SK-N-SH (cell line): ENCODE data around the gene CDC42. TPM values are rescaled to one million over a fixed set of nuclear protein-coding genes. Genes with fewer than 3 reads are reported as not detected.
A peak's percentile ranks its signal among the peaks of the same experiment; 100 is the strongest.

ENCODE experiments used
- CTCF ChIA-PET: fragments of 300-600, 350-600 bp; formaldehyde crosslinking; extraction: SDS; loops from one replicate; lab custom pipeline; 2021; lab: Yijun Ruan, JAX
- POLR2A ChIA-PET: fragments of 350-600 bp; sonication (Branson Sonifier 250); formaldehyde crosslinking; extraction: SDS; loops from one replicate; lab custom pipeline; 2020; ENCODE audit warnings: antibody characterized with exemption, inconsistent platforms; lab: Yijun Ruan, JAX
- DNase-seq: peaks from one replicate; pipeline ENCODE4 v3.0.0; 2012
- H2AFZ ChIP-seq: fragments of 200-600 bp; sonication (generic); 2 replicates; pipeline ENCODE4 v1.8.1; 2016; ENCODE audit warnings: antibody characterized with exemption, mild to moderate bottlenecking, low read depth
- H3F3A ChIP-seq: fragments of 200-600 bp; sonication (generic); replicated peaks from 2 replicates; pipeline ENCODE3; 2016; ENCODE audit warnings: antibody characterized with exemption, mild to moderate bottlenecking; ENCODE audit not compliant: insufficient read depth
- H3K27ac ChIP-seq, 2 experiments: fragments of 200-500 bp in 1 of 2; fragments of 200-600 bp in 1 of 2; sonication (Bioruptor generic) in 1 of 2; sonication (generic), shearing (Covaris generic) in 1 of 2; 2 replicates each; pipeline versions ENCODE4 v1.5.1 to v1.6.1; 2014 to 2016; ENCODE audit warnings: low read depth in 2 of 2, inconsistent platforms in 1 of 2, low read length in 1 of 2, mild to moderate bottlenecking in 1 of 2, mixed read lengths in 1 of 2
- H3K27me3 ChIP-seq: fragments of 200-600 bp; sonication (generic), shearing (Covaris generic); 2 replicates; pipeline ENCODE4 v1.6.1; 2016; ENCODE audit warnings: mixed run types; ENCODE audit not compliant: insufficient read depth
- H3K36me3 ChIP-seq, 2 experiments: fragments of 200-500 bp in 1 of 2; fragments of 200-600 bp in 1 of 2; sonication (Bioruptor generic) in 1 of 2; sonication (generic) in 1 of 2; replicated peaks in 1 of 2; 2 replicates each; pipeline versions ENCODE3 to v1.5.1; 2014 to 2016; ENCODE audit warnings: low read length in 1 of 2, mild to moderate bottlenecking in 1 of 2; ENCODE audit not compliant: insufficient read depth in 2 of 2, control insufficient read depth in 1 of 2
- H3K4me1 ChIP-seq, 2 experiments: fragments of 200-500 bp in 1 of 2; fragments of 200-600 bp in 1 of 2; sonication (Bioruptor generic) in 1 of 2; sonication (generic), shearing (Covaris generic) in 1 of 2; 2 replicates each; pipeline versions ENCODE4 v1.5.1 to v1.6.1; 2014 to 2016; ENCODE audit warnings: low read depth in 1 of 2, low read length in 1 of 2, mixed run types in 1 of 2; ENCODE audit not compliant: insufficient read depth in 2 of 2, control insufficient read depth in 1 of 2
- H3K4me2 ChIP-seq: fragments of 200-600 bp; sonication (generic), shearing (Covaris generic); 2 replicates; pipeline ENCODE4 v1.6.1; 2017; ENCODE audit warnings: mixed run types
- H3K4me3 ChIP-seq, 2 experiments: fragments of 200-500 bp in 1 of 2; fragments of 200-600 bp in 1 of 2; sonication (Bioruptor generic) in 1 of 2; sonication (generic), shearing (Covaris generic) in 1 of 2; 2 replicates each; pipeline versions ENCODE4 v1.5.1 to v1.8.1; 2014 to 2016; ENCODE audit warnings: low read depth in 2 of 2, inconsistent platforms in 1 of 2, low read length in 1 of 2, mild to moderate bottlenecking in 1 of 2, mixed read lengths in 1 of 2, moderate library complexity in 1 of 2
- H3K79me2 ChIP-seq: fragments of 200-600 bp; sonication (generic); 2 replicates; pipeline ENCODE4 v1.8.1; 2017; ENCODE audit warnings: mild to moderate bottlenecking; ENCODE audit not compliant: insufficient read depth
- H3K9ac ChIP-seq: fragments of 200-600 bp; sonication (generic); 2 replicates; pipeline ENCODE4 v1.6.1; 2017; ENCODE audit warnings: mixed run types
- H3K9me2 ChIP-seq: fragments of 200-600 bp; sonication (generic); 2 replicates; pipeline ENCODE4 v1.6.1; 2017; ENCODE audit warnings: mixed run types
- H3K9me3 ChIP-seq: fragments of 200-600 bp; sonication (generic); 2 replicates; pipeline ENCODE4 v1.6.1; 2017; ENCODE audit warnings: mixed run types, mild to moderate bottlenecking, moderate library complexity
- H4K20me1 ChIP-seq: fragments of 200-600 bp; sonication (generic); 2 replicates; pipeline ENCODE4 v1.6.1; 2017; ENCODE audit warnings: mild to moderate bottlenecking, mixed run types; ENCODE audit not compliant: insufficient read depth
- CHD2 ChIP-seq: fragments of 150-350 bp; IDR thresholded peaks from 2 replicates; pipeline ENCODE4 v1.6.1; 2018; ENCODE audit warnings: low read length; ENCODE audit not compliant: partially characterized antibody
- CTCF ChIP-seq: fragments of 200-600 bp; sonication (generic); IDR thresholded peaks from 2 replicates; pipeline ENCODE4 v1.6.1; 2017; ENCODE audit warnings: antibody characterized with exemption, mild to moderate bottlenecking, moderate library complexity
- FOXJ3 ChIP-seq: sonication (generic); formaldehyde crosslinking; IDR thresholded peaks from 2 replicates; pipeline ENCODE4 v1.5.1; 2020; ENCODE audit warnings: mild to moderate bottlenecking, missing genetic modification reagents
- GABPA ChIP-seq: IDR thresholded peaks from 2 replicates; pipeline ENCODE4 v1.4.0; 2012; ENCODE audit warnings: low read depth, mild to moderate bottlenecking
- GATA2 ChIP-seq: sonication (generic); formaldehyde crosslinking; IDR thresholded peaks from 2 replicates; pipeline ENCODE4 v1.5.0; 2020; ENCODE audit warnings: mild to moderate bottlenecking, missing genetic modification reagents
- JUND ChIP-seq: IDR thresholded peaks from 2 replicates; pipeline ENCODE4 v1.4.0; 2012
- MAX ChIP-seq: IDR thresholded peaks from 2 replicates; pipeline ENCODE4 v1.4.0; 2012; ENCODE audit warnings: low read depth
- MEF2A ChIP-seq: IDR thresholded peaks from 2 replicates; pipeline ENCODE4 v1.4.0; 2012; ENCODE audit warnings: low read depth, borderline replicate concordance
- MXI1 ChIP-seq: IDR thresholded peaks from 2 replicates; pipeline ENCODE4 v1.6.1; 2012; ENCODE audit warnings: mild to moderate bottlenecking, low read depth, low read length, improper control_type of control experiment
- NFIC ChIP-seq: IDR thresholded peaks from 2 replicates; pipeline ENCODE4 v1.4.0; 2012; ENCODE audit warnings: borderline replicate concordance
- PBX3 ChIP-seq: IDR thresholded peaks from 2 replicates; pipeline ENCODE4; 2012
- POLR2AphosphoS5 ChIP-seq: IDR thresholded peaks from 2 replicates; pipeline ENCODE4 v1.6.1; 2012; ENCODE audit warnings: low read depth, low read length
- RAD21 ChIP-seq: IDR thresholded peaks from 2 replicates; pipeline ENCODE4 v1.6.1; 2012; ENCODE audit warnings: mild to moderate bottlenecking, low read length
- REST ChIP-seq: IDR thresholded peaks from 2 replicates; pipeline ENCODE4 v1.6.1; 2012; ENCODE audit warnings: mild to moderate bottlenecking, low read depth, low read length, moderate library complexity
- SMC3 ChIP-seq: IDR thresholded peaks from 2 replicates; pipeline ENCODE4 v1.6.1; 2012; ENCODE audit warnings: low read depth, low read length, improper control_type of control experiment
- TCF12 ChIP-seq: IDR thresholded peaks from 2 replicates; pipeline ENCODE4 v1.4.0; 2012
- YY1 ChIP-seq: IDR thresholded peaks from 2 replicates; pipeline ENCODE4 v1.4.0; 2012; ENCODE audit warnings: low read depth, mild to moderate bottlenecking
- ZBTB33 ChIP-seq: IDR thresholded peaks from 2 replicates; pipeline ENCODE4 v1.4.0; 2012; ENCODE audit warnings: low read depth, borderline replicate concordance
- WGBS: methylation state at CpG from one replicate; pipeline ENCODE4 v1.1.6; 2017; ENCODE audit warnings: low lambda C conversion rate; 5-methylcytosine and 5-hydroxymethylcytosine counted together
- polyA plus RNA-seq, 3 experiments: library from polyadenylated mRNA; depleted of rRNA; stranded (reverse); fragments of >200 nt; gene quantifications; 2 replicates each; pipeline ENCODE4 v1.2.3, GENCODE V29; 2012

The CDC42 gene
- polyA plus RNA-seq, 1 of the 3 experiments (the other 2 are of a cell fraction), result 113 TPM

GRCh38 chr1:22105611-22106207 lies 53.2 kb downstream of the CDC42 start:
- 55% methylated on average over 5 of the region's 5 CpGs for WGBS
- no peaks in the 10 kb centered on the region for H3K9me2 ChIP-seq
- ChIA-PET CTCF (interaction anchor here (0.6 to 8.2 kb wide), 42 partner anchors 8 to 703 kb away, joined by 3 to 82 read pairs (median 4); partner anchors contain the start of gene CDC42), POLR2A (interaction anchor here (0.9 to 1.1 kb wide), 2 partner anchors 12 to 311 kb away, joined by 3 read pairs; no protein-coding TSS in a partner anchor)
- DNase-seq, result peak; percentile 64
- no peaks in the 10 kb centered on the region for H3K27me3 ChIP-seq
- H3F3A ChIP-seq, result peaks cover 27% of the 10 kb centered on the region
- H3K4me3 ChIP-seq, result no peak overlapping the region; a peak in 1 of 4 replicates
- H4K20me1 ChIP-seq, result peaks cover 100% of the 10 kb centered on the region
- TF ChIP-seq SMC3 (peak; percentile 69), CTCF (peak; percentile 86), RAD21 (peak; percentile 87), POLR2AphosphoS5 (no peak), FOXJ3 (no peak), GABPA (no peak), MXI1 (0 out of 2 replicates have a peak, but pooled peaks have one; percentile 1), ZBTB33 (no peak), GATA2 (CRISPR knock-in tag) (no peak), CHD2 (peak; percentile 8)
- H3K27ac ChIP-seq, result no peak overlapping the region; a peak in 2 of 4 replicates
- peaks cover 4 to 22% of the 10 kb centered on the region in 2 experiments; a peak in 1 of 4 replicates for H3K4me1 ChIP-seq
- H3K9me3 ChIP-seq, result no peaks in the 10 kb centered on the region
- H3K9ac ChIP-seq, result no peak overlapping the region
- H3K36me3 ChIP-seq, result peaks cover 20 to 45% of the 10 kb centered on the region in 2 experiments
- H3K4me2 ChIP-seq, result no peak overlapping the region
- H2AFZ ChIP-seq, result no peak overlapping the region
- H3K79me2 ChIP-seq, result peaks cover 87% of the 10 kb centered on the region

GRCh38 chr1:22107126-22107525 lies 54.6 kb downstream of the CDC42 start:
- Histone ChIP-seq H3K27ac (0 out of 4 replicates have a peak overlapping the region, but pooled peaks of 1 of the 2 experiments have one; percentile 20), H3K27me3 (no peaks in the 10 kb centered on the region), H3K9me3 (no peaks in the 10 kb centered on the region), H3K4me1 (peaks cover 18 to 35% of the 10 kb centered on the region in 2 experiments), H2AFZ (no peak overlapping the region), H3K4me3 (no peak overlapping the region), H3K4me2 (no peak overlapping the region), H4K20me1 (peaks cover 100% of the 10 kb centered on the region), H3K9ac (no peak overlapping the region), H3F3A (peaks cover 24% of the 10 kb centered on the region), H3K79me2 (peaks cover 79% of the 10 kb centered on the region), H3K9me2 (no peaks in the 10 kb centered on the region), H3K36me3 (peaks cover 22 to 44% of the 10 kb centered on the region in 2 experiments)
- DNase-seq, result no peak
- ChIA-PET CTCF (interaction anchor here (0.6 to 8.2 kb wide), 9 partner anchors 9 to 420 kb away, joined by 3 to 82 read pairs (median 3); no protein-coding TSS in a partner anchor), POLR2A (no interaction called here)
- 93% methylated on average over 5 of the region's 5 CpGs for WGBS
- TF ChIP-seq GATA2 (CRISPR knock-in tag) (no peak), NFIC (no peak), CHD2 (no peak), POLR2AphosphoS5 (no peak), MEF2A (no peak), JUND (no peak), TCF12 (no peak; the same call in 1 of the 2 replicates), YY1 (no peak), REST (no peak), PBX3 (no peak), MAX (no peak)
